Effector memory CD8-positive, alpha-beta T cell (primary cell): ENCODE results near the gene ZNFX1.
"Not testable (repeated sequence)": the region's sequence is repeated elsewhere in the genome, so short reads cannot be mapped to it uniquely, and the experiment has no call there.

Experiments used
- ATAC-seq: fragments of 150-1000 bp; cut with Tn5 transposase; replicated peaks from 2 replicates; pipeline ENCODE4 v1.10.0; 2021; ENCODE audit warnings: mild to moderate bottlenecking, moderate library complexity
- DNase-seq, 3 experiments: peaks; one replicate each; pipeline ENCODE4 v3.0.0; 2021
- H3K27ac Mint-ChIP-seq, 2 donors: one replicate each; pipeline ENCODE4 v1.8.0; 2022; ENCODE audit warnings: mild to moderate bottlenecking in 2 of 2, mixed read lengths in 2 of 2, moderate library complexity in 2 of 2
- H3K27me3 Mint-ChIP-seq, 2 donors: one replicate each; pipeline ENCODE4 v1.8.0; 2022; ENCODE audit warnings: mixed read lengths in 2 of 2
- H3K36me3 Mint-ChIP-seq: one replicate; pipeline ENCODE4 v1.8.0; 2022; ENCODE audit warnings: mild to moderate bottlenecking, moderate library complexity, mixed read lengths; ENCODE audit not compliant: insufficient read depth
- H3K4me1 Mint-ChIP-seq, 2 donors: one replicate each; pipeline ENCODE4 v1.8.0; 2022; ENCODE audit warnings: low read depth in 2 of 2, mixed read lengths in 2 of 2
- H3K4me3 Mint-ChIP-seq, 2 donors: one replicate each; pipeline ENCODE4 v1.8.0; 2022; ENCODE audit warnings: mild to moderate bottlenecking in 2 of 2, mixed read lengths in 2 of 2, moderate library complexity in 2 of 2
- H3K9me3 Mint-ChIP-seq, 2 donors: one replicate each; pipeline ENCODE4 v1.8.0; 2022; ENCODE audit warnings: mixed read lengths in 2 of 2

ZNFX1 gene

GRCh38 chr20:49219091-49219923 lies 58.5 kb downstream of the ZNFX1 start, which contains the start of gene DDX27:
Gene DDX27 (plus strand): TSS chr20:49219416. CDS start chr20:49219449, 33 bp downstream.
- H3K36me3 Mint-ChIP-seq = peaks cover 52% of the 10 kb centered on the region
- peak within 1 kb of the TSS; percentile 94 to 96 for H3K27ac Mint-ChIP-seq
- no peaks in the 10 kb centered on the region for H3K9me3 Mint-ChIP-seq
- DNase-seq = peak; percentile 94 to 98 (median 96)
- peak; percentile 94 for ATAC-seq
- no peaks in the 10 kb centered on the region for H3K27me3 Mint-ChIP-seq
- peak within 1 kb of the TSS; percentile 87 to 93 for H3K4me3 Mint-ChIP-seq
- H3K4me1 Mint-ChIP-seq = peaks cover 11 to 27% of the 10 kb centered on the region in 2 donors

DNA sequence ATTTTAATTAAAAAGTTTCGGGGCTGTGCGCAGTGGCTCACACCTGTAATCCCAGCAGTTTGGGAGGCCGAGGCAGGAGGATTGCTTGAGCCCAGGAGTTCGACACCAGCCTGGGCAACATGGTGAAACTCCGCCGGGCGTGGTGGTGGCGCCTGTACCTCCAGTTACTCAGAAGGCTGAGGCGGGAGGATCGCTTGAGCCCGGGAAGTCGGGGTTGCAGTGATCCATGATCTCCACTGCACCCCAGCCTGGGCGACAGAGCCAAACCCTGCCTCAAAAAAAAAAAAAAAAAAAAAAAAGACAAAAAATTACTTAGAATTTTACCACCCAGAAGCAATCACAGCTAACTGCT lies 59.1 kb downstream of the ZNFX1 start:
- not testable (repeated sequence) for DNase-seq, H3K9me3 Mint-ChIP-seq, ATAC-seq, H3K27me3 Mint-ChIP-seq
- H3K4me3 Mint-ChIP-seq = peak overlapping the region; percentile 87 to 93
- peak overlapping the region; percentile 94 to 96 for H3K27ac Mint-ChIP-seq
- H3K36me3 Mint-ChIP-seq = peaks cover 46% of the 10 kb centered on the region
- peaks cover 11 to 27% of the 10 kb centered on the region in 2 donors for H3K4me1 Mint-ChIP-seq

GRCh38 chr20:49216991-49217578 lies 60.8 kb downstream of the ZNFX1 start:
- H3K36me3 Mint-ChIP-seq = peaks cover 31% of the 10 kb centered on the region
- no peaks in the 10 kb centered on the region for H3K9me3 Mint-ChIP-seq
- no peaks in the 10 kb centered on the region for H3K27me3 Mint-ChIP-seq
- ATAC-seq (peak; percentile 30), DNase-seq (peak; percentile 90 to 95 (median 91))
- peaks cover 11 to 22% of the 10 kb centered on the region in 2 donors for H3K4me1 Mint-ChIP-seq
- peak overlapping the region; percentile 40 to 48 for H3K4me3 Mint-ChIP-seq
- peak overlapping the region in 1 of 2 donors; percentile 28 for H3K27ac Mint-ChIP-seq

- H3K36me3 Mint-ChIP-seq = peaks cover 16% of the 10 kb centered on the region
- no peak overlapping the region for H3K4me3 Mint-ChIP-seq
- peaks cover 0 to 2% of the 10 kb centered on the region in 2 donors for H3K9me3 Mint-ChIP-seq
- no peak for ATAC-seq
- no peak for DNase-seq
- H3K27me3 Mint-ChIP-seq = no peaks in the 10 kb centered on the region
- H3K4me1 Mint-ChIP-seq = peaks cover 6 to 12% of the 10 kb centered on the region in 2 donors
- no peak overlapping the region for H3K27ac Mint-ChIP-seq
These were observed 62.6 kb downstream of the ZNFX1 start for GRCh38 chr20:49215232-49215631.

GRCh38 chr20:49214571-49214970 lies 63.3 kb downstream of the ZNFX1 start:
- Mint-ChIP-seq H3K9me3 (peaks cover 0 to 2% of the 10 kb centered on the region in 2 donors), H3K27ac (no peak overlapping the region), H3K36me3 (peaks cover 14% of the 10 kb centered on the region), H3K27me3 (no peaks in the 10 kb centered on the region), H3K4me3 (no peak overlapping the region), H3K4me1 (peaks cover 2 to 6% of the 10 kb centered on the region in 2 donors)
- ATAC-seq (no peak), DNase-seq (no peak)

GRCh38 chr20:49210757-49211110 lies 67.1 kb downstream of the ZNFX1 start:
- Mint-ChIP-seq H3K4me3 (no peak overlapping the region), H3K27ac (no peak overlapping the region), H3K4me1 (no peaks in the 10 kb centered on the region), H3K36me3 (peaks cover 4% of the 10 kb centered on the region), H3K27me3 (no peaks in the 10 kb centered on the region), H3K9me3 (peaks cover 0 to 2% of the 10 kb centered on the region in 2 donors)
- no peak for ATAC-seq
- DNase-seq = no peak

GRCh38 chr20:49210101-49210756 lies 67.6 kb downstream of the ZNFX1 start:
- Mint-ChIP-seq H3K36me3 (peaks cover 2% of the 10 kb centered on the region), H3K4me3 (no peak overlapping the region), H3K27ac (no peak overlapping the region), H3K4me1 (no peaks in the 10 kb centered on the region), H3K27me3 (no peaks in the 10 kb centered on the region), H3K9me3 (peaks cover 0 to 2% of the 10 kb centered on the region in 2 donors)
- DNase-seq = no peak
- ATAC-seq = no peak

DNA sequence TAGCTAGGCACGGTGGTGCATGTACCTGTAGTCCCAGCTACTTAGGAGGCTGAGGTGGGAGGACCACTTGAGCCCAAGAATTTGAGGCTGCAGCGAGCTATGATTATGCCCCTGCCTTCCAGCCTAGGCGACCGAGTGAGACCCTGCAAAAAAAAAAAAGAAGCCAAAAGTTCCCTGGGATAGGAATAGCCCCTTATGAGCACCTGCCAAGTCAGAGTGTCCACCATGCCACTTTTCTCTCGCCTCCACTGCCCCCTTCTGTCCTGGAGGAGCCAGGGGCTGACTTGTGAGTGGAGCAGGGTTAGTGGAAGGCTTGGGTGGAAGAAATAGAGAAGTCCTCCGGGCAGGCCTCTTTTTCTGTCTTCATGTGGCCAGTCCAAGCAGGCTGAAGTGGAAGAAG lies 70.8 kb downstream of the ZNFX1 start:
- H3K4me1 Mint-ChIP-seq = no peaks in the 10 kb centered on the region
- no peak overlapping the region for H3K4me3 Mint-ChIP-seq
- no peak overlapping the region for H3K27ac Mint-ChIP-seq
- peaks cover 2% of the 10 kb centered on the region for H3K36me3 Mint-ChIP-seq
- ATAC-seq (no peak), DNase-seq (no peak)
- H3K9me3 Mint-ChIP-seq = peaks cover 0 to 2% of the 10 kb centered on the region in 2 donors
- H3K27me3 Mint-ChIP-seq = no peaks in the 10 kb centered on the region

DNA sequence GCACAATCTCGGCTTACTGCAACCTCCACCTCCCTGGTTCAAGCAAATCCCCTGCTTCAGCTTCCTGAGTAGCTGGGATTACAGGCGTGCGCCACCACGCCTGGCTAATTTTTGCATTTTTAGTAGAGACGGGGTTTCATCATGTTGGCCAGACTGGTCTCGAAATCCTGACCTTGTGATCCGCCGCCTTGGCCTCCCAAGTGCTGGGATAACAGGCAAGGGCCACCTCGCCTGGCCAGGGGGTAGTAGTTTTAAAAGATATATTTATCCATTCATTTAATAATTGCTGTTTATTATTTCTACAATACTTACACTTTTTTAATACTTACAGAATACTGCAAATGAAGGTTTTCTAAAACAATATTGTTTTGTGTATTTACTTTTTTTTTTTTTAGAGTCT lies 74.1 kb downstream of the ZNFX1 start:
- Mint-ChIP-seq H3K27ac (no peak overlapping the region), H3K9me3 (no peaks in the 10 kb centered on the region), H3K4me1 (no peaks in the 10 kb centered on the region), H3K4me3 (no peak overlapping the region), H3K36me3 (peaks cover 4% of the 10 kb centered on the region), H3K27me3 (no peaks in the 10 kb centered on the region)
- ATAC-seq (no peak), DNase-seq (no peak)

DNA sequence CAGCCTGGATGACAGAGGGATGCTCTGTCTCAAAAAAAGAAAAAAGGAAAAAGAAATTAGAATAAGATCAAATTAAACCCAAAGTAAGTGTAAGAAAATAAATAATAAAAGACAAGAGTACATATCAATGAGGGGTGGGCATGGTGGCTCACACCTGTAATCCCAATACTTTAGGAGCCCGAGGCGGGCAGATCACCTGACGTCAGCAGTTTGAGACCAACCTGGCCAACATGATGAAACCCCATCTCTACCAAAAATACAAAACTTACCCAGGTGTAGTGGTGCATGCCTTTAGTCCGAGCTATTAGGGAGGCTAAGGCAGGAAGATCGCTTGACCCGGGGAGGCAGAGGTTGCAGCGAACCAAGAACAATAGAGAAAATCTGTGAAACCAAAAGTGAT lies 74.8 kb downstream of the ZNFX1 start:
- H3K9me3 Mint-ChIP-seq = no peaks in the 10 kb centered on the region
- H3K4me1 Mint-ChIP-seq = no peaks in the 10 kb centered on the region
- peaks cover 4% of the 10 kb centered on the region for H3K36me3 Mint-ChIP-seq
- ATAC-seq (no peak), DNase-seq (no peak)
- no peak overlapping the region for H3K4me3 Mint-ChIP-seq
- H3K27me3 Mint-ChIP-seq = no peaks in the 10 kb centered on the region
- H3K27ac Mint-ChIP-seq = no peak overlapping the region

- Mint-ChIP-seq H3K4me1 (no peaks in the 10 kb centered on the region), H3K27ac (no peak overlapping the region), H3K9me3 (no peaks in the 10 kb centered on the region), H3K36me3 (peaks cover 4% of the 10 kb centered on the region), H3K27me3 (no peaks in the 10 kb centered on the region), H3K4me3 (no peak overlapping the region)
- ATAC-seq = no peak
- no peak for DNase-seq
These were observed 78.0 kb downstream of the ZNFX1 start for GRCh38 chr20:49199729-49200293.

DNA sequence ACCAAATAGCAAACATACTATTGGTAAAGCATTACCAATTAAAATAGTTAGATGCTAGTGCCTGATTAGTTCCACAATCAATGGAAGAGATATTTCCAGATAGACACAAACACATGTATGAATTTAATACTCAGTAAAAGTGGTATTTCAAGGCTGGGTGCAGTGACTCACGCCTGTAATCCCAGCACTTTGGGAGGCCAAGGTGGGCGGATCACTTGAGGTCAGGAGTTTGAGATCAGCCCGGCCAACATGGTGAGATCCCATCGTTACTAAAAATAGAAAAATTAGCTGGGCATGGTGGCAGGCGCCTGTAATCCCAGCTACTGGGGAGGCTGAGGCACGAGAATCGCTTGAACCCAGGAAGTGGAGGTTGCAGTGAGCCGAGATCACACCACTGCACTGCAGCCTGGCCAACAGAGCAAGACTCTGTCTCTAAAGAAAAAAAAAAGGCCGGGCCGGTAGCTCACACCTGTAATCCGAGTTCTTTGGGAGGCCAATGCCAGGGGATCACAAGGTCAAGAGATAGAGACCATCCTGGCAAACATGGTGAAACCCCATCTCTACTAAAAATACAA lies 84.8 kb downstream of the ZNFX1 start:
- H3K27me3 Mint-ChIP-seq, H3K9me3 Mint-ChIP-seq, ATAC-seq, DNase-seq, H3K36me3 Mint-ChIP-seq, H3K4me3 Mint-ChIP-seq, H3K4me1 Mint-ChIP-seq, H3K27ac Mint-ChIP-seq: not testable (repeated sequence)
